Pancreas (tissue), 10 donors: Measurements from ENCODE around the gene RTP2. TPM values are rescaled to one million over a fixed set of nuclear protein-coding genes. Genes with fewer than 3 reads are reported as not detected.

Experiments used
- ATAC-seq, 4 donors: fragments of 200-7000 bp; cut with Tn5 transposase; one replicate each; pipeline versions ENCODE4 v1.8.0 to v1.9.1; 2020; ENCODE audit warnings: mild to moderate bottlenecking in 4 of 4, moderate library complexity in 4 of 4
- DNase-seq, 6 donors: peaks; one replicate each; pipeline ENCODE4 v3.0.0-alpha.2; 2020
- FAIRE-seq: peaks from 2 replicates; lab custom pipeline; 2012; peaks lifted over from hg19 to GRCh38; lab: Jason Lieb, UNC
- H3K27ac ChIP-seq, 4 donors: fragments of 200-600 bp; sonication (generic); 1 replicate in 3 of 4; 2 replicates in 1 of 4; pipeline versions ENCODE4 v1.5.0 to v1.8.0; 2020
- H3K27me3 ChIP-seq, 4 donors: fragments of 200-600 bp; one replicate each; pipeline ENCODE4 v1.8.0; 2021
- H3K36me3 ChIP-seq, 3 donors: fragments of 200-600 bp; sonication (generic) in 1 of 3; one replicate each; pipeline versions ENCODE4 v1.5.0 to v1.8.0; 2020 to 2021
- H3K4me1 ChIP-seq, 3 donors: fragments of 200-600 bp; one replicate each; pipeline ENCODE4 v1.8.0; 2021
- H3K4me3 ChIP-seq, 4 donors: fragments of 200-600 bp; sonication (generic) in 2 of 4; one replicate each; pipeline versions ENCODE4 v1.5.0 to v1.8.0; 2020 to 2021
- H3K9me3 ChIP-seq, 4 donors: fragments of 200-600 bp; one replicate each; pipeline ENCODE4 v1.8.0; 2021
- WGBS, 2 donors: extraction: QIAGEN DNeasy Blood & Tissue Kit; methylation state at CpG; one replicate each; pipeline ENCODE4 v1.1.7; 2013; 5-methylcytosine and 5-hydroxymethylcytosine counted together
- intact Hi-C, 3 donors: fragments of 100-400 bp; cut with DNase I; formaldehyde crosslinking; loops; one replicate each; pipeline versions ENCODE4 v1.11.1 to v1.14.2; 2022
- polyA plus RNA-seq, 2 donors: library from polyadenylated mRNA; stranded (reverse); fragments of 200-250 nt; gene quantifications; one replicate each; pipeline ENCODE4 v1.2.3, GENCODE V29; 2013
- total RNA-seq, 6 donors: library from RNA; stranded (reverse); fragmentation: NEBNext Ultra II Directional in 4 of 6; extraction: Animal tissue kit (Norgen Biotek cat#: 25700) in 4 of 6; gene quantifications; one replicate each; pipeline versions ENCODE4 v1.2.1 to v1.2.4, GENCODE V29; 2021 to 2023
- TF ChIP-seq, protein P1 (sequence below), 4 donors: fragments of 200-600 bp; sonication (generic) in 3 of 4; IDR thresholded peaks; one replicate each; pipeline versions ENCODE4 v1.5.0 to v1.8.0; 2021; ENCODE audit warnings: antibody characterized with exemption in 4 of 4
- donor health status: healthy with polysubstance abuse.
- donor health status: DM: no; HTN: no; CAD: no; lungs with moderate emphysema.
- donor health status: DM: no; HTN: no; CAD: no.
- donor health status: control.
- donor health status: control.
- donor health status: Bipolar disorder and iron deficiency.
- donor health status: DM: yes; HTN: yes; CAD: no.
- donor health status: DM: no; HTN: no; CAD: no.
- donor health status: DM: no; HTN: no; CAD: no.
- donor health status: DM: yes; HTN: yes; CAD: no.

RTP2 gene
- total and polyA plus RNA-seq, 8 donors: not detected

- DNase-seq: peak; percentile 71 to 89 (median 86)
- TF ChIP-seq, protein P1, sequence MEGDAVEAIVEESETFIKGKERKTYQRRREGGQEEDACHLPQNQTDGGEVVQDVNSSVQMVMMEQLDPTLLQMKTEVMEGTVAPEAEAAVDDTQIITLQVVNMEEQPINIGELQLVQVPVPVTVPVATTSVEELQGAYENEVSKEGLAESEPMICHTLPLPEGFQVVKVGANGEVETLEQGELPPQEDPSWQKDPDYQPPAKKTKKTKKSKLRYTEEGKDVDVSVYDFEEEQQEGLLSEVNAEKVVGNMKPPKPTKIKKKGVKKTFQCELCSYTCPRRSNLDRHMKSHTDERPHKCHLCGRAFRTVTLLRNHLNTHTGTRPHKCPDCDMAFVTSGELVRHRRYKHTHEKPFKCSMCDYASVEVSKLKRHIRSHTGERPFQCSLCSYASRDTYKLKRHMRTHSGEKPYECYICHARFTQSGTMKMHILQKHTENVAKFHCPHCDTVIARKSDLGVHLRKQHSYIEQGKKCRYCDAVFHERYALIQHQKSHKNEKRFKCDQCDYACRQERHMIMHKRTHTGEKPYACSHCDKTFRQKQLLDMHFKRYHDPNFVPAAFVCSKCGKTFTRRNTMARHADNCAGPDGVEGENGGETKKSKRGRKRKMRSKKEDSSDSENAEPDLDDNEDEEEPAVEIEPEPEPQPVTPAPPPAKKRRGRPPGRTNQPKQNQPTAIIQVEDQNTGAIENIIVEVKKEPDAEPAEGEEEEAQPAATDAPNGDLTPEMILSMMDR (IDR thresholded peaks at IDR 0.05): peak; percentile 84 to 94 (median 88)
- no peak for FAIRE-seq
- H3K27me3 ChIP-seq: peaks cover 0 to 3% (median 0%) of the 10 kb centered on the region in 4 donors
- intact Hi-C loops: loop anchor here (2.0 to 10.0 kb wide), 4 partner anchors 361 to 455 kb away; no protein-coding TSS in a partner anchor
- no peaks in the 10 kb centered on the region for H3K9me3 ChIP-seq
- H3K4me3 ChIP-seq: no peak overlapping the region
- WGBS, 2 donors: 27 to 30% methylated on average over 7 of the region's 7 CpGs
- H3K27ac ChIP-seq: no peak overlapping the region
- H3K36me3 ChIP-seq: no peaks in the 10 kb centered on the region
- peaks cover 0 to 4% (median 0%) of the 10 kb centered on the region in 3 donors for H3K4me1 ChIP-seq
- peak; percentile 96 to 100 (median 99) for ATAC-seq
Observed at GRCh38 chr3:187679638-187680396, 22.5 kb downstream of the RTP2 start.

DNA sequence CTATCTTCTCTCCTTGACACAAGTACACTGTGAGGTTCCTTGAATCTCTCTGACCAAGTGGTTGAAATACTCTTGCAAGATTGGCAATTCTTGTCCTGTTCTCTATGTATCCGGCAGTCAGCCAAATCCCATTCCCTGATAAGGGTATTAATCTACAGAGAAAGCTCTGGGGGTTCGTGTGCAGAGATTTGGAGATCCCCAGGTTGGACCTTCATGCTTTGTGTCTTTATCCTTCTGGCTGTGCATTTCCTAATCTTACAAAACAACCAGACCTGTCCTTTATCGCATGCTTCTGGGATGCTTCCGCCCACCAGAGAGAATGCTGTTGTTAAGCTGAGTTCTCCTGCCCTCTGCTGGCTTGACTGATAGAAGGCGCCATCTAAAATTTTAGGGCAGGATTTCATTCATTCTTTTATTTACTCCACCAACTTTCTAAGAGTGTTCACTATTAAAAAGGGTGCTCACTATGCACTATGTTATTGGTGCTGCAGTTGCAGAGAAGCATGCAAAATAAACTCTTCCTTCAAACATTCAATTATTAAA is 23.6 kb downstream of the RTP2 start:
- H3K9me3 ChIP-seq: no peaks in the 10 kb centered on the region
- ATAC-seq: peak; percentile 55 to 88 (median 74)
- intact Hi-C loops: loop anchor here in 1 of 3 donors (2.0 to 5.0 kb wide), 2 partner anchors 360 to 451 kb away; no protein-coding TSS in a partner anchor
- no peak overlapping the region for H3K4me3 ChIP-seq
- 20 to 31% methylated on average over 5 of the region's 5 CpGs for WGBS, 2 donors
- H3K27me3 ChIP-seq: peaks cover 0 to 3% (median 0%) of the 10 kb centered on the region in 4 donors
- TF ChIP-seq, protein P1 (IDR thresholded peaks at IDR 0.05): peak in 2 of 4 donors; percentile 10 to 33
- H3K27ac ChIP-seq: no peak overlapping the region
- no peak for FAIRE-seq
- peaks cover 0 to 4% (median 0%) of the 10 kb centered on the region in 3 donors for H3K4me1 ChIP-seq
- DNase-seq: peak in 1 of 6 donors; percentile 27
- no peaks in the 10 kb centered on the region for H3K36me3 ChIP-seq

DNA sequence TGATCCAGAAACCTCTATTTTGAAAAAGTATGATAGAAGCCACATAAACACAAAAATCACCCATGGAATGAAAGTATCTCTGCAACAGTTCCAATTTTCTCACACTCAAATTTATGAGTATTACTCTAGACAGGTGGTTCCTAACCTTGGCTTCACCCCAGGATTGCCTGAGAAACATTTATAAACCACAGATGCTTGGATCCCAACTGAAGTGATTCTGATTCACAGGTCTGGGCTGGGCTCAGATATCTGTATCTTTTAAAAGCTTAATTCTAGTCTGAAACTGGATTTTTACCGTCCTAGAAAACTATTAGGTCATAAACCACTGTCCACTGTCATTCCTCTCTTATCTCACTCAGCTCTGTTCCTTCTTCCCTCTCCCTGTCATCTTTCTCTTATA is 24.8 kb downstream of the RTP2 start:
- intact Hi-C loops: loop anchor here in 1 of 3 donors (2.0 to 5.0 kb wide), 2 partner anchors 359 to 450 kb away; no protein-coding TSS in a partner anchor
- H3K9me3 ChIP-seq: no peaks in the 10 kb centered on the region
- H3K36me3 ChIP-seq: no peaks in the 10 kb centered on the region
- H3K4me1 ChIP-seq: peaks cover 0 to 4% (median 0%) of the 10 kb centered on the region in 3 donors
- H3K4me3 ChIP-seq: no peak overlapping the region
- no peak for ATAC-seq
- peaks cover 0 to 3% (median 0%) of the 10 kb centered on the region in 4 donors for H3K27me3 ChIP-seq
- DNase-seq: no peak
- H3K27ac ChIP-seq: no peak overlapping the region
- WGBS, 2 donors: 14 to 17% methylated on average over 1 of the region's 1 CpG
- TF ChIP-seq, protein P1 (IDR thresholded peaks at IDR 0.05): no peak
- no peak for FAIRE-seq

GRCh38 chr3:187673012-187673411 is 29.3 kb downstream of the RTP2 start:
- Histone ChIP-seq H3K27ac (no peak overlapping the region), H3K4me1 (no peaks in the 10 kb centered on the region), H3K27me3 (peaks cover 0 to 7% (median 3%) of the 10 kb centered on the region in 4 donors), H3K4me3 (no peak overlapping the region), H3K9me3 (no peaks in the 10 kb centered on the region), H3K36me3 (no peaks in the 10 kb centered on the region)
- intact Hi-C loops: loop anchor here in 1 of 3 donors (5.0 kb wide), 1 partner anchor 451 kb away; no protein-coding TSS in a partner anchor
- TF ChIP-seq, protein P1 (IDR thresholded peaks at IDR 0.05): no peak
- DNase-seq (no peak), ATAC-seq (no peak), FAIRE-seq (no peak)
- 42 to 50% methylated on average over 3 of the region's 3 CpGs for WGBS, 2 donors
